Neural crest cell (in vitro differentiated cells): ENCODE results near the gene NAPSA. TPM values are rescaled to one million over a fixed set of nuclear protein-coding genes. Genes with fewer than 3 reads are reported as not detected.
"Not testable (repeated sequence)": the region's sequence is repeated elsewhere in the genome, so short reads cannot be mapped to it uniquely, and the experiment has no call there.

Source experiments
- DNase-seq: peaks from one replicate; pipeline ENCODE4 v3.0.0; 2021; ENCODE audit warnings: low read depth, mixed read lengths, low spot score
- H3K27ac Mint-ChIP-seq: one replicate; pipeline ENCODE4 v1.8.0; 2021; ENCODE audit warnings: mild to moderate bottlenecking, mixed read lengths; ENCODE audit not compliant: unreplicated experiment
- H3K27me3 Mint-ChIP-seq: 2 replicates; pipeline ENCODE4 v1.8.0; 2021; ENCODE audit warnings: low read depth, mild to moderate bottlenecking, mixed read lengths
- H3K36me3 Mint-ChIP-seq: 2 replicates; pipeline ENCODE4 v1.8.0; 2021; ENCODE audit warnings: low read depth, mild to moderate bottlenecking, mixed read lengths
- H3K4me1 Mint-ChIP-seq: 2 replicates; pipeline ENCODE4 v1.8.0; 2021; ENCODE audit warnings: mixed read lengths
- H3K4me3 Mint-ChIP-seq: one replicate; pipeline ENCODE4 v1.8.0; 2021; ENCODE audit warnings: mild to moderate bottlenecking, mixed read lengths
- H3K9me3 Mint-ChIP-seq: 2 replicates; pipeline ENCODE4 v1.8.0; 2021; ENCODE audit warnings: mixed read lengths
- CTCF ChIP-seq: fragments of 200-600 bp; sonication (generic); conservative IDR thresholded peaks from 2 replicates; pipeline ENCODE4 v1.5.0; 2021; ENCODE audit warnings: antibody characterized with exemption, mild to moderate bottlenecking
- total RNA-seq: library from RNA; stranded (reverse); gene quantifications from 2 replicates; pipeline ENCODE4 v1.2.1, GENCODE V29; 2021

Gene NAPSA
- total RNA-seq, 1 donor from 2014 or later = 1.0 TPM

- Mint-ChIP-seq H3K36me3 (peaks cover 9% of the 10 kb centered on the region), H3K27ac (no peak overlapping the region), H3K4me1 (peaks cover 54% of the 10 kb centered on the region), H3K27me3 (peaks cover 66% of the 10 kb centered on the region), H3K4me3 (peak overlapping the region; percentile 79), H3K9me3 (peaks cover 8% of the 10 kb centered on the region)
- no peak for DNase-seq
- TF ChIP-seq CTCF = no peak
Measured at GRCh38 chr19:50331221-50331993, 34.0 kb downstream of the NAPSA start.

GRCh38 chr19:50330365-50331078, 34.9 kb downstream of the NAPSA start:
- H3K27ac Mint-ChIP-seq = peak overlapping the region; percentile 98
- DNase-seq = peak; percentile 86
- H3K4me1 Mint-ChIP-seq = peaks cover 54% of the 10 kb centered on the region
- H3K36me3 Mint-ChIP-seq = peaks cover 6% of the 10 kb centered on the region
- TF ChIP-seq CTCF = no peak
- peaks cover 71% of the 10 kb centered on the region for H3K27me3 Mint-ChIP-seq
- peaks cover 5% of the 10 kb centered on the region for H3K9me3 Mint-ChIP-seq
- H3K4me3 Mint-ChIP-seq = peak overlapping the region; percentile 89

- not testable (repeated sequence) for DNase-seq, H3K36me3 Mint-ChIP-seq, H3K9me3 Mint-ChIP-seq
- peak overlapping the region; percentile 98 for H3K27ac Mint-ChIP-seq
- H3K27me3 Mint-ChIP-seq = peaks cover 70% of the 10 kb centered on the region
- H3K4me3 Mint-ChIP-seq = peak overlapping the region; percentile 89
- peaks cover 51% of the 10 kb centered on the region for H3K4me1 Mint-ChIP-seq
Measured at GRCh38 chr19:50329926-50330294, 35.5 kb downstream of the NAPSA start.

- peak; percentile 99 for DNase-seq
- H3K27ac Mint-ChIP-seq = peak within 1 kb of the TSS; percentile 98
- H3K27me3 Mint-ChIP-seq = peaks cover 76% of the 10 kb centered on the region
- TF ChIP-seq CTCF = no peak
- H3K36me3 Mint-ChIP-seq = peaks cover 3% of the 10 kb centered on the region
- peaks cover 57% of the 10 kb centered on the region for H3K4me1 Mint-ChIP-seq
- H3K4me3 Mint-ChIP-seq = peak within 1 kb of the TSS; percentile 89
- no peaks in the 10 kb centered on the region for H3K9me3 Mint-ChIP-seq
Measured at GRCh38 chr19:50329146-50329925, 36.1 kb downstream of the NAPSA start, which contains the start of gene KCNC3. KCNC3 (minus strand) TSS chr19:50329377; CDS start chr19:50329082, 295 bp downstream.

GRCh38 chr19:50328873-50329145, 36.6 kb downstream of the NAPSA start:
- H3K4me1 Mint-ChIP-seq = peaks cover 53% of the 10 kb centered on the region
- H3K9me3 Mint-ChIP-seq = no peaks in the 10 kb centered on the region
- H3K4me3 Mint-ChIP-seq = peak overlapping the region; percentile 89
- H3K27me3 Mint-ChIP-seq = peaks cover 76% of the 10 kb centered on the region
- TF ChIP-seq CTCF = peak; percentile 2
- no peak for DNase-seq
- peaks cover 3% of the 10 kb centered on the region for H3K36me3 Mint-ChIP-seq
- no peak overlapping the region for H3K27ac Mint-ChIP-seq
